Stimulated activated CD4-positive, alpha-beta T cell treated with anti-CD3 and anti-CD28 coated beads, TNF-alpha, amount 100 ng/mL, for 48 hours (primary cell): ENCODE results near the gene RTN4R.

Source experiments
- DNase-seq, 3 donors: peaks; one replicate each; pipeline ENCODE4 v3.0.0-alpha.2; 2020; ENCODE audit warnings: low read depth in 3 of 3

Gene RTN4R

GRCh38 chr22:20229916-20230775 is 38.0 kb downstream of the RTN4R start:
- DNase-seq = no peak

- no peak for DNase-seq
Observed at GRCh38 chr22:20228939-20229272, 39.2 kb downstream of the RTN4R start.

- no peak for DNase-seq
Observed at GRCh38 chr22:20228055-20228938, 39.8 kb downstream of the RTN4R start.

GRCh38 chr22:20227363-20227762 is 40.8 kb downstream of the RTN4R start:
- no peak for DNase-seq

- no peak for DNase-seq
Observed at GRCh38 chr22:20226760-20227350, 41.3 kb downstream of the RTN4R start.

GRCh38 chr22:20226077-20226716 is 41.9 kb downstream of the RTN4R start:
- DNase-seq = no peak

- no peak for DNase-seq
Observed at GRCh38 chr22:20225693-20225966, 42.5 kb downstream of the RTN4R start.

- no peak for DNase-seq
Observed at GRCh38 chr22:20224917-20225692, 43.0 kb downstream of the RTN4R start.

- DNase-seq = no peak
Observed at GRCh38 chr22:20224256-20224626, 43.9 kb downstream of the RTN4R start.

- DNase-seq = no peak
Observed at GRCh38 chr22:20223421-20224255, 44.5 kb downstream of the RTN4R start.

GRCh38 chr22:20222764-20223420 is 45.2 kb downstream of the RTN4R start:
- DNase-seq = no peak

- no peak for DNase-seq
Observed at GRCh38 chr22:20221421-20222340, 46.4 kb downstream of the RTN4R start.

- no peak for DNase-seq
Observed at GRCh38 chr22:20220629-20221026, 47.5 kb downstream of the RTN4R start.

GRCh38 chr22:20219667-20220628 is 48.2 kb downstream of the RTN4R start:
- no peak for DNase-seq

GRCh38 chr22:20218987-20219386 is 49.1 kb downstream of the RTN4R start:
- DNase-seq = no peak

GRCh38 chr22:20218326-20218872 is 49.7 kb downstream of the RTN4R start:
- no peak for DNase-seq

- DNase-seq = no peak
Observed at GRCh38 chr22:20217563-20217962, 50.6 kb downstream of the RTN4R start.
